GM12892 (cell line): Measurements from ENCODE around the gene PPM1E.

Source experiments
- POLR2A ChIP-seq: IDR thresholded peaks from 2 replicates; pipeline ENCODE4 v1.6.1; 2011; ENCODE audit warnings: low read depth, low read length, control low read depth
- TAF1 ChIP-seq: IDR thresholded peaks from 2 replicates; pipeline ENCODE4 v1.6.1; 2011; ENCODE audit warnings: low read depth, mild to moderate bottlenecking, control low read depth, low read length, borderline replicate concordance

DNA sequence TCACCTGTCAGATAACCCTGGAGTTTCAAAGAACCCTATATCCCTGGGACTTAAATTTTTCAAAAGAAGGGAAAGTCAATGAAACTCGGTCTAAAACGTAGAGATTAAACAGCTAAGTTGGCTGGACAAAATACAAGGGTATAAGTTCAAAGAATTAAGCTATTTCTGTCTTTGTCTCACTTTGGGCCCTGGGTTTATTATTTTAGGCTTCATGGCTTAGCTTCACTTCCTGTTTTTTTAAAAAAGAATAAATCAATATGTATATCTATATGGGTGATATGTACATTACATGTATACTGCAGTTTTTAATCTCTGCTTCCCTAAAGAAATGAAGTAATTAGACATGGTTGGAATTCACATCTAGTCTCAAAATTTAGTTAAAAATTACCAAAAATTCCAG lies 218.7 kb downstream of the PPM1E start:
- TF ChIP-seq POLR2A (no peak), TAF1 (no peak)
